ENCODE measurements around the gene ADAMTS2. TPM values are rescaled to one million over a fixed set of nuclear protein-coding genes. Genes with fewer than 3 reads are reported as not detected.

ADAMTS2 gene
- total RNA-seq, 1 donor from 2014 or later, result 23.5 TPM

GRCh38 chr5:179382486-179382885 is 37.2 kb upstream of the ADAMTS2 start:
- no peaks in the 10 kb centered on the region for H3K36me3 Mint-ChIP-seq (ENCODE audit: unreplicated experiment)
- H3K27me3 Mint-ChIP-seq (ENCODE audit: unreplicated experiment), result peaks cover 4% of the 10 kb centered on the region
- no peak overlapping the region for H3K4me3 Mint-ChIP-seq (ENCODE audit: unreplicated experiment)
- no peaks in the 10 kb centered on the region for H3K4me1 Mint-ChIP-seq (ENCODE audit: low read depth, unreplicated experiment)
- no peak for DNase-seq
- no peaks in the 10 kb centered on the region for H3K9me3 Mint-ChIP-seq (ENCODE audit: unreplicated experiment)
- TF ChIP-seq, protein P1, sequence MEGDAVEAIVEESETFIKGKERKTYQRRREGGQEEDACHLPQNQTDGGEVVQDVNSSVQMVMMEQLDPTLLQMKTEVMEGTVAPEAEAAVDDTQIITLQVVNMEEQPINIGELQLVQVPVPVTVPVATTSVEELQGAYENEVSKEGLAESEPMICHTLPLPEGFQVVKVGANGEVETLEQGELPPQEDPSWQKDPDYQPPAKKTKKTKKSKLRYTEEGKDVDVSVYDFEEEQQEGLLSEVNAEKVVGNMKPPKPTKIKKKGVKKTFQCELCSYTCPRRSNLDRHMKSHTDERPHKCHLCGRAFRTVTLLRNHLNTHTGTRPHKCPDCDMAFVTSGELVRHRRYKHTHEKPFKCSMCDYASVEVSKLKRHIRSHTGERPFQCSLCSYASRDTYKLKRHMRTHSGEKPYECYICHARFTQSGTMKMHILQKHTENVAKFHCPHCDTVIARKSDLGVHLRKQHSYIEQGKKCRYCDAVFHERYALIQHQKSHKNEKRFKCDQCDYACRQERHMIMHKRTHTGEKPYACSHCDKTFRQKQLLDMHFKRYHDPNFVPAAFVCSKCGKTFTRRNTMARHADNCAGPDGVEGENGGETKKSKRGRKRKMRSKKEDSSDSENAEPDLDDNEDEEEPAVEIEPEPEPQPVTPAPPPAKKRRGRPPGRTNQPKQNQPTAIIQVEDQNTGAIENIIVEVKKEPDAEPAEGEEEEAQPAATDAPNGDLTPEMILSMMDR (IDR thresholded peaks at IDR 0.05; ENCODE audit: partially characterized antibody, unreplicated experiment), result no peak
- H3K27ac Mint-ChIP-seq (ENCODE audit: unreplicated experiment), result no peak overlapping the region

DNA sequence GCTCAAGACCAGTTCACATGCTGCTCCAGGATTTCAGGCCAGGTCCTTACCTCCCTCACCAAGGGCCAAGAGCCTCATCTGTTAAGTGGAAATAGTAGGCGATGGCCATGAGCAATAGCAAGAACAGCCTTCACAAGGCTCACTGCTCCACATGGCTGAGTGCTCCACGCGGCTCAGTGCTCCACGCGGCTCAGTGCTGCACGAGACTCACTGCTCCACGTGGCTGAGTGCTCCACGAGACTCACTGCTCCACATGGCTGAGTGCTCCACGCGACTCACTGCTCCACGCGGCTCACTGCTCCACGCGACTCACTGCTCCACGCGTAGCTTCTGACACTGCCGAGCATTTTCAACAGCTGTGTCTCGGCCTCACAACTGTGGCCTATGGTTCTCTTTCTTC is 36.4 kb upstream of the ADAMTS2 start:
- no peak overlapping the region for H3K4me3 Mint-ChIP-seq (ENCODE audit: unreplicated experiment)
- TF ChIP-seq, protein P1 (IDR thresholded peaks at IDR 0.05; ENCODE audit: partially characterized antibody, unreplicated experiment), result no peak
- H3K27ac Mint-ChIP-seq (ENCODE audit: unreplicated experiment), result no peak overlapping the region
- H3K9me3 Mint-ChIP-seq (ENCODE audit: unreplicated experiment), result no peaks in the 10 kb centered on the region
- H3K27me3 Mint-ChIP-seq (ENCODE audit: unreplicated experiment), result peaks cover 4% of the 10 kb centered on the region
- peaks cover 2% of the 10 kb centered on the region for H3K4me1 Mint-ChIP-seq (ENCODE audit: low read depth, unreplicated experiment)
- no peak for DNase-seq
- no peaks in the 10 kb centered on the region for H3K36me3 Mint-ChIP-seq (ENCODE audit: unreplicated experiment)

- DNase-seq, result no peak
- H3K4me3 Mint-ChIP-seq (ENCODE audit: unreplicated experiment), result no peak overlapping the region
- peaks cover 5% of the 10 kb centered on the region for H3K27me3 Mint-ChIP-seq (ENCODE audit: unreplicated experiment)
- H3K36me3 Mint-ChIP-seq (ENCODE audit: unreplicated experiment), result no peaks in the 10 kb centered on the region
- peaks cover 2% of the 10 kb centered on the region for H3K4me1 Mint-ChIP-seq (ENCODE audit: low read depth, unreplicated experiment)
- H3K9me3 Mint-ChIP-seq (ENCODE audit: unreplicated experiment), result no peaks in the 10 kb centered on the region
- TF ChIP-seq, protein P1 (IDR thresholded peaks at IDR 0.05; ENCODE audit: partially characterized antibody, unreplicated experiment), result no peak
- H3K27ac Mint-ChIP-seq (ENCODE audit: unreplicated experiment), result no peak overlapping the region
These were observed 35.2 kb upstream of the ADAMTS2 start for GRCh38 chr5:179380211-179381035.

DNA sequence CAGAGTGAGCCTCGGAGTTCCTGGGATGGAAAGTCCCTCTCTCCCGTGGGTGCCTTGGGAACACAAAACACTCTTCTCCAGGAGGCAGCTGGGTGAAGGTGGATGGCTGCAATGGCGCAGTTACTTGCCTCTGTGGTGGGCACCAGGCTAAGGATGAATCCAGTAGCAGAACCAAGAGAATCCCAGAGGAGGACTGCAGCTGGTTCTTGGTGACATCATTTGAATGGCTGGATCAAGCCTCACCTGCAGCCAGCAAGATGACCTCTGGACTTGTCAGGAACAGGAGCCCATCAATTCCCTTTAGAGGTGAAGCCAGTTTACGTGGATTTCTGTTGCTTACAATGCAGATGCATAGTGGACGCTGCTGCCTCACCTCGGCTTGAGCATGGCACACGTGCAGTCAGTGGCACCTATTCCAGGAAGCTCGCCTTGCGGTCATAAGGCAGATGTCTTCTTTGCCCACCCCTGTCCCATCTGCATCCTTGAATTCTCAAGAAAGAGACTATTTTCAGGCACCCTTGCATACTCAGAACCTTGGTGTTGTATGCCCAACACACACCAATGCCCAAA is 34.1 kb upstream of the ADAMTS2 start:
- H3K9me3 Mint-ChIP-seq (ENCODE audit: unreplicated experiment), result peaks cover 2% of the 10 kb centered on the region
- H3K4me3 Mint-ChIP-seq (ENCODE audit: unreplicated experiment), result no peak overlapping the region
- peaks cover 7% of the 10 kb centered on the region for H3K27me3 Mint-ChIP-seq (ENCODE audit: unreplicated experiment)
- DNase-seq, result no peak
- no peak overlapping the region for H3K27ac Mint-ChIP-seq (ENCODE audit: unreplicated experiment)
- TF ChIP-seq, protein P1 (IDR thresholded peaks at IDR 0.05; ENCODE audit: partially characterized antibody, unreplicated experiment), result no peak
- H3K36me3 Mint-ChIP-seq (ENCODE audit: unreplicated experiment), result no peaks in the 10 kb centered on the region
- peaks cover 2% of the 10 kb centered on the region for H3K4me1 Mint-ChIP-seq (ENCODE audit: low read depth, unreplicated experiment)

Data from glutamatergic neuron (in vitro differentiated cells).